Kidney (tissue), 22 donors: Measurements from ENCODE around the gene CDK11A. TPM values are rescaled to one million over a fixed set of nuclear protein-coding genes. Genes with fewer than 3 reads are reported as not detected.
"Not testable (repeated sequence)": the region's sequence is repeated elsewhere in the genome, so short reads cannot be mapped to it uniquely, and the experiment has no call there.

Source experiments
- DNase-seq, 5 donors: peaks; one replicate each; pipeline ENCODE4 v3.0.0-alpha.2; 2013 to 2020
- FAIRE-seq: peaks from 2 replicates; lab custom pipeline; 2012; peaks lifted over from hg19 to GRCh38; lab: Jason Lieb, UNC
- H3K27ac ChIP-seq, 2 donors: one replicate each; pipeline ENCODE4 v1.7.0; 2013; ENCODE audit warnings: low read depth in 2 of 2, low read length in 2 of 2, inconsistent platforms in 1 of 2
- H3K27me3 ChIP-seq: one replicate; pipeline ENCODE4 v1.7.1; 2013; ENCODE audit warnings: low read length, inconsistent platforms; ENCODE audit not compliant: control insufficient read depth, insufficient read depth
- H3K36me3 ChIP-seq, 3 donors: one replicate each; pipeline versions ENCODE4 v1.7.0 to v1.7.1; 2013; ENCODE audit warnings: low read length in 3 of 3, control low read depth in 1 of 3, inconsistent platforms in 1 of 3; ENCODE audit not compliant: insufficient read depth in 3 of 3, control insufficient read depth in 2 of 3
- H3K4me1 ChIP-seq, 3 donors: one replicate each; pipeline versions ENCODE4 v1.7.0 to v1.7.1; 2013; ENCODE audit warnings: low read length in 3 of 3, inconsistent platforms in 1 of 3, low read depth in 1 of 3; ENCODE audit not compliant: control insufficient read depth in 2 of 3, insufficient read depth in 2 of 3
- H3K4me3 ChIP-seq, 3 donors: one replicate each; pipeline versions ENCODE4 v1.7.0 to v1.8.1; 2013; ENCODE audit warnings: low read length in 3 of 3, control low read depth in 1 of 3, inconsistent platforms in 1 of 3
- H3K9ac ChIP-seq, 3 donors: one replicate each; pipeline versions ENCODE4 v1.7.0 to v1.7.1; 2013; ENCODE audit warnings: low read length in 3 of 3, control low read depth in 1 of 3, inconsistent platforms in 1 of 3
- H3K9me3 ChIP-seq, 3 donors: one replicate each; pipeline versions ENCODE4 v1.7.0 to v1.7.1; 2013; ENCODE audit warnings: low read length in 3 of 3, control low read depth in 1 of 3, inconsistent platforms in 1 of 3; ENCODE audit not compliant: control insufficient read depth in 2 of 3, insufficient read depth in 1 of 3
- CTCF ChIP-seq: IDR thresholded peaks from 3 replicates; pipeline ENCODE4 v1.5.1; 2012; ENCODE audit warnings: mild to moderate bottlenecking, moderate library complexity, borderline replicate concordance; ENCODE audit not compliant: insufficient read depth; ENCODE audit errors: extremely low read depth
- intact Hi-C: fragments of 100-400 bp; cut with DNase I; formaldehyde crosslinking; loops from one replicate; pipeline ENCODE4 v1.11.1; 2022
- long read RNA-seq, 10 donors: library from polyadenylated mRNA in 1 of 10; unstranded in 1 of 10; transcript quantifications; one replicate each; pipeline ENCODE4 v2.0.0 and lab custom pipeline, GENCODE V29; 2021 to 2026
- polyA plus RNA-seq: library from polyadenylated mRNA; stranded (reverse); fragments of 350-450 nt; fragmentation: Illumina TruSeq; extraction: RNeasy Lipid Tissue Mini Kit (QIAGEN cat#74804); gene quantifications from one replicate; pipeline ENCODE4 v1.2.3, GENCODE V29; 2014; ENCODE audit warnings: low read depth, low replicate concordance; ENCODE audit not compliant: insufficient read depth
- total RNA-seq: library from RNA; stranded (reverse); fragmentation: NEBNext Ultra II Directional; extraction: Animal tissue kit (Norgen Biotek cat#: 25700); gene quantifications from one replicate; pipeline ENCODE4 v1.2.1, GENCODE V29; 2021
- donor health status: control.
- donor health status: control.
- donor health status: control.
- donor health status: control.
- donor health status: control.
- donor health status: DM: yes; HTN: yes; CAD: no.
- donor health status: Normal renal cell carcinoma (clear cell type).

CDK11A gene
- total RNA-seq (37.3 TPM), polyA plus RNA-seq (21.5 TPM)
- long read RNA-seq, donor 1, partial matches to known transcripts = 8 of 9 reads
- long read RNA-seq, donor 1, other reads (novel, unspliced or antisense) = 0 of 9 reads
- long read RNA-seq, donor 2 = 0 reads
- long read RNA-seq, donor 3, partial matches to known transcripts = 9 of 10 reads
- long read RNA-seq, donor 3, other reads (novel, unspliced or antisense) = 0 of 10 reads
- long read RNA-seq, donor 4 = 0 reads
- long read RNA-seq, donor 5 = 0 reads
- long read RNA-seq, donor 6 = 0 reads
- long read RNA-seq, donor 7, partial matches to known transcripts = 1 of 1 reads
- long read RNA-seq, donor 7, other reads (novel, unspliced or antisense) = 0 of 1 reads
- long read RNA-seq, donor 8 = 0 reads
- long read RNA-seq, donor 9 = 0 reads
- long read RNA-seq, donor 10, partial matches to known transcripts = 0 of 1 reads
- long read RNA-seq, donor 10, other reads (novel, unspliced or antisense) = 0 of 1 reads

GRCh38 chr1:1724035-1724864 lies at the start of gene CDK11A:
Gene CDK11A (minus strand): TSS chr1:1724357. CDS start chr1:1722818, 1,539 bp downstream.
- H3K27me3 ChIP-seq, H3K4me1 ChIP-seq, H3K9ac ChIP-seq, intact Hi-C loops, H3K9me3 ChIP-seq: not testable (repeated sequence)
- H3K27ac ChIP-seq = peak within 1 kb of the TSS; percentile 67 to 72
- peaks cover 5 to 12% (median 10%) of the 10 kb centered on the region in 3 donors for H3K36me3 ChIP-seq
- FAIRE-seq (peak; percentile 66), DNase-seq (peak; percentile 96 to 100 (median 99))
- TF ChIP-seq CTCF = peak; percentile 7
- H3K4me3 ChIP-seq = peak within 1 kb of the TSS; percentile 50 to 51 (median 50)

GRCh38 chr1:1773874-1774273 lies 49.7 kb upstream of the CDK11A start:
- FAIRE-seq (no peak), DNase-seq (no peak)
- Histone ChIP-seq H3K9me3 (no peaks in the 10 kb centered on the region), H3K27ac (no peak overlapping the region), H3K9ac (no peak overlapping the region), H3K4me1 (peaks cover 0 to 14% (median 9%) of the 10 kb centered on the region in 3 donors), H3K27me3 (no peaks in the 10 kb centered on the region), H3K4me3 (no peak overlapping the region), H3K36me3 (no peaks in the 10 kb centered on the region)
- intact Hi-C loops = no loop called here
- TF ChIP-seq CTCF = no peak

- no peak for FAIRE-seq
- no peak overlapping the region for H3K27ac ChIP-seq
- peaks cover 0 to 8% (median 2%) of the 10 kb centered on the region in 3 donors for H3K4me1 ChIP-seq
- DNase-seq = no peak
- no peaks in the 10 kb centered on the region for H3K27me3 ChIP-seq
- no peak for TF ChIP-seq CTCF
- no peaks in the 10 kb centered on the region for H3K9me3 ChIP-seq
- intact Hi-C loops = no loop called here
- no peak overlapping the region for H3K9ac ChIP-seq
- no peaks in the 10 kb centered on the region for H3K36me3 ChIP-seq
- no peak overlapping the region for H3K4me3 ChIP-seq
Measured at GRCh38 chr1:1771096-1771495, 46.9 kb upstream of the CDK11A start.
